DMS53 treated with DMSO at 0.1 percent for 48 hours (cell line): Measurements from ENCODE around the gene PRRX2.
"Not testable (repeated sequence)": the region's sequence is repeated elsewhere in the genome, so short reads cannot be mapped to it uniquely, and the experiment has no call there.

Source experiments
- DNase-seq: peaks from one replicate; lab custom pipeline; 2025; ENCODE audit not compliant: unreplicated experiment; lab: John Stamatoyannopoulos, UW

Gene PRRX2

GRCh38 chr9:129653823-129654553, 11.5 kb upstream of the PRRX2 start:
- DNase-seq = no peak

GRCh38 chr9:129654554-129655040, 10.8 kb upstream of the PRRX2 start:
- no peak for DNase-seq

GRCh38 chr9:129655154-129655553, 10.3 kb upstream of the PRRX2 start:
- no peak for DNase-seq

- no peak for DNase-seq
These were observed 9.8 kb upstream of the PRRX2 start for GRCh38 chr9:129655696-129656095.

- peak; percentile 37 for DNase-seq
These were observed 8.6 kb upstream of the PRRX2 start for GRCh38 chr9:129656795-129657390.

- DNase-seq = no peak
These were observed 4.4 kb upstream of the PRRX2 start for GRCh38 chr9:129661029-129661428.

GRCh38 chr9:129662239-129662638, 3.2 kb upstream of the PRRX2 start:
- not testable (repeated sequence) for DNase-seq

GRCh38 chr9:129664746-129665388, 580 bp upstream of the PRRX2 start:
- no peak for DNase-seq

GRCh38 chr9:129665814-129666520, 520 bp downstream of the PRRX2 start:
- DNase-seq = no peak

- DNase-seq = no peak
These were observed 1.1 kb downstream of the PRRX2 start for GRCh38 chr9:129666575-129666974.

- DNase-seq = no peak
These were observed 1.9 kb downstream of the PRRX2 start for GRCh38 chr9:129667378-129667777.

- no peak for DNase-seq
These were observed 2.4 kb downstream of the PRRX2 start for GRCh38 chr9:129667850-129668249.

GRCh38 chr9:129669141-129669718, 3.8 kb downstream of the PRRX2 start:
- DNase-seq = no peak

- no peak for DNase-seq
These were observed 4.5 kb downstream of the PRRX2 start for GRCh38 chr9:129669946-129670345.

GRCh38 chr9:129671065-129671464, 5.6 kb downstream of the PRRX2 start:
- DNase-seq = no peak

GRCh38 chr9:129671519-129671918, 6.1 kb downstream of the PRRX2 start:
- no peak for DNase-seq

GRCh38 chr9:129672702-129673101, 7.3 kb downstream of the PRRX2 start:
- no peak for DNase-seq

GRCh38 chr9:129673602-129674001, 8.2 kb downstream of the PRRX2 start:
- no peak for DNase-seq

GRCh38 chr9:129674229-129674628, 8.8 kb downstream of the PRRX2 start:
- no peak for DNase-seq

- no peak for DNase-seq
These were observed 10.2 kb downstream of the PRRX2 start for GRCh38 chr9:129675620-129676019.

GRCh38 chr9:129676287-129676686, 10.8 kb downstream of the PRRX2 start:
- no peak for DNase-seq
